A673 (cell line): ENCODE data around the gene ZNF830. TPM values are rescaled to one million over a fixed set of nuclear protein-coding genes. Genes with fewer than 3 reads are reported as not detected.

Source experiments
- BruUV-seq: library from RNA; stranded (reverse); fragments of 400-500 nt; replicated peaks from 2 replicates; lab custom pipeline; 2021; lab: Mats Ljungman, UMichigan
- CTCF ChIA-PET: fragments of 300-600 bp; sonication (Branson Sonifier 250); formaldehyde crosslinking; loops from one replicate; lab custom pipeline; 2022; ENCODE audit warnings: antibody characterized with exemption; lab: Charles Lee
- POLR2A ChIA-PET: fragments of 300-600 bp; sonication (Branson Sonifier 250); formaldehyde crosslinking; loops from one replicate; lab custom pipeline; 2022; ENCODE audit warnings: antibody characterized with exemption; ENCODE audit not compliant: low non-redundant PET; lab: Charles Lee
- DNase-seq: peaks from one replicate; pipeline ENCODE4 v3.0.0-alpha.2; 2015; ENCODE audit warnings: low spot score
- H3K27ac ChIP-seq: fragments of 200-600 bp; sonication (generic); 2 replicates; pipeline ENCODE4 v1.5.1; 2016; ENCODE audit warnings: mixed run types, low read depth, mild to moderate bottlenecking, mixed read lengths, antibody characterized with exemption, low read length; ENCODE audit not compliant: poor library complexity, severe bottlenecking
- H3K27me3 ChIP-seq: fragments of 200-600 bp; sonication (generic); replicated peaks from 2 replicates; pipeline ENCODE4 v1.6.1; 2017; ENCODE audit warnings: mixed run types, low read depth, mild to moderate bottlenecking, mixed read lengths, antibody characterized with exemption, low read length; ENCODE audit not compliant: insufficient read depth, poor library complexity
- H3K36me3 ChIP-seq: fragments of 200-600 bp; sonication (generic); 2 replicates; pipeline ENCODE4 v1.6.1; 2016; ENCODE audit warnings: mixed run types, mild to moderate bottlenecking, mixed read lengths, antibody characterized with exemption, low read length; ENCODE audit not compliant: insufficient read depth, poor library complexity, severe bottlenecking
- H3K4me1 ChIP-seq: fragments of 200-600 bp; sonication (generic); 2 replicates; pipeline ENCODE4 v1.6.1; 2017; ENCODE audit warnings: mixed run types, mild to moderate bottlenecking, mixed read lengths, antibody characterized with exemption, low read length; ENCODE audit not compliant: insufficient read depth, poor library complexity, severe bottlenecking
- H3K4me3 ChIP-seq: fragments of 200-600 bp; sonication (generic); 2 replicates; pipeline ENCODE4 v1.5.1; 2016; ENCODE audit warnings: low read depth, mixed run types, mild to moderate bottlenecking, mixed read lengths, low read length; ENCODE audit not compliant: poor library complexity, severe bottlenecking
- H3K9me3 ChIP-seq: fragments of 200-600 bp; sonication (generic); 2 replicates; pipeline ENCODE4 v1.6.1; 2016; ENCODE audit warnings: mixed run types, low read depth, mild to moderate bottlenecking, mixed read lengths, antibody characterized with exemption, low read length; ENCODE audit not compliant: poor library complexity, severe bottlenecking
- CTCF ChIP-seq: fragments of 300-800, 200-600 bp; sonication (generic); conservative IDR thresholded peaks from 2 replicates; pipeline ENCODE4 v1.5.1; 2017; ENCODE audit warnings: low read depth, mild to moderate bottlenecking, antibody characterized with exemption, low read length, moderate library complexity, mixed read lengths
- EZH2 ChIP-seq: fragments of 200-600 bp; sonication (generic); IDR thresholded peaks from 2 replicates; pipeline ENCODE4 v1.6.1; 2017; ENCODE audit warnings: borderline replicate concordance, low read depth, mild to moderate bottlenecking, mixed read lengths, antibody characterized with exemption, low read length; ENCODE audit not compliant: poor library complexity, severe bottlenecking
- intact Hi-C: fragments of 100-400 bp; cut with micrococcal nuclease; formaldehyde crosslinking; loops from one replicate; pipeline ENCODE4 v1.10.0; 2022; ENCODE audit not compliant: unreplicated experiment
- total RNA-seq: library from RNA; stranded (reverse); gene quantifications from 2 replicates; pipeline ENCODE4 v1.2.3, GENCODE V29; 2021

The ZNF830 gene
- total RNA-seq, 1 experiment from 2014 or later: 10.1 TPM

GRCh38 chr17:34974794-34975785, 13.8 kb downstream of the ZNF830 start:
- intact Hi-C loops: no loop called here
- DNase-seq: no peak
- Histone ChIP-seq H3K36me3 (no peaks in the 10 kb centered on the region), H3K27me3 (no peaks in the 10 kb centered on the region), H3K27ac (no peak overlapping the region), H3K4me1 (peaks cover 5% of the 10 kb centered on the region), H3K4me3 (no peak overlapping the region), H3K9me3 (no peaks in the 10 kb centered on the region)
- CTCF ChIA-PET: no interaction called here
- TF ChIP-seq EZH2 (no peak), CTCF (no peak)
- BruUV-seq: no TSS peak
- POLR2A ChIA-PET: no interaction called here

GRCh38 chr17:34979153-34979552, 17.8 kb downstream of the ZNF830 start:
- H3K27ac ChIP-seq: no peak overlapping the region
- no peak for TF ChIP-seq CTCF
- TF ChIP-seq EZH2: no peak
- no peak overlapping the region for H3K4me3 ChIP-seq
- BruUV-seq: no TSS peak
- ChIA-PET POLR2A (no interaction called here), CTCF (no interaction called here)
- H3K4me1 ChIP-seq: peaks cover 5% of the 10 kb centered on the region
- no peaks in the 10 kb centered on the region for H3K36me3 ChIP-seq
- no peaks in the 10 kb centered on the region for H3K27me3 ChIP-seq
- DNase-seq: no peak
- intact Hi-C loops: no loop called here
- H3K9me3 ChIP-seq: no peaks in the 10 kb centered on the region

- no peaks in the 10 kb centered on the region for H3K9me3 ChIP-seq
- ChIA-PET CTCF (no interaction called here), POLR2A (no interaction called here)
- peak overlapping the region; percentile 67 for H3K4me3 ChIP-seq
- no peaks in the 10 kb centered on the region for H3K27me3 ChIP-seq
- H3K36me3 ChIP-seq: no peaks in the 10 kb centered on the region
- peaks cover 5% of the 10 kb centered on the region for H3K4me1 ChIP-seq
- DNase-seq: no peak
- TSS peak; percentile 95 for BruUV-seq
- H3K27ac ChIP-seq: peak overlapping the region; percentile 96
- TF ChIP-seq CTCF (no peak), EZH2 (no peak)
- intact Hi-C loops: no loop called here
Measured at GRCh38 chr17:34979650-34980352, 18.5 kb downstream of the ZNF830 start.
